Activated naive CD4-positive, alpha-beta T cell (primary cell): ENCODE data around the gene C3orf62.

ENCODE experiments used
- DNase-seq, 4 experiments: peaks; one replicate each; lab custom pipeline; 2025; lab: John Stamatoyannopoulos, UW

The C3orf62 gene

GRCh38 chr3:49276475-49277382 lies at the start of gene C3orf62:
C3orf62 (minus strand) TSS chr3:49277232; CDS start chr3:49276872, 360 bp downstream.
- DNase-seq, result peak; percentile 17 to 55 (median 40)

GRCh38 chr3:49324768-49325167 lies 47.7 kb upstream of the C3orf62 start:
- DNase-seq, result no peak

- DNase-seq, result no peak
Observed at GRCh38 chr3:49316696-49317457, 39.8 kb upstream of the C3orf62 start.

- no peak for DNase-seq
Observed at GRCh38 chr3:49313896-49314688, 37.1 kb upstream of the C3orf62 start.

- no peak for DNase-seq
Observed at GRCh38 chr3:49311283-49311682, 34.3 kb upstream of the C3orf62 start.

GRCh38 chr3:49310677-49311076 lies 33.6 kb upstream of the C3orf62 start:
- DNase-seq, result no peak

- no peak for DNase-seq
Observed at GRCh38 chr3:49305608-49306007, 28.6 kb upstream of the C3orf62 start.

GRCh38 chr3:49302613-49303012 lies 25.6 kb upstream of the C3orf62 start:
- DNase-seq, result no peak

- no peak for DNase-seq
Observed at GRCh38 chr3:49300595-49300994, 23.6 kb upstream of the C3orf62 start.

- no peak for DNase-seq
Observed at GRCh38 chr3:49298511-49298910, 21.5 kb upstream of the C3orf62 start.

GRCh38 chr3:49296781-49297411 lies 19.9 kb upstream of the C3orf62 start:
- no peak for DNase-seq

GRCh38 chr3:49295489-49296058 lies 18.5 kb upstream of the C3orf62 start:
- no peak for DNase-seq

- DNase-seq, result no peak
Observed at GRCh38 chr3:49294343-49294742, 17.3 kb upstream of the C3orf62 start.

- no peak for DNase-seq
Observed at GRCh38 chr3:49283997-49284396, 7.0 kb upstream of the C3orf62 start.

GRCh38 chr3:49279376-49279775 lies 2.3 kb upstream of the C3orf62 start:
- no peak for DNase-seq

- no peak for DNase-seq
Observed at GRCh38 chr3:49278548-49278947, 1.5 kb upstream of the C3orf62 start.

GRCh38 chr3:49277383-49277775 lies 347 bp upstream of the C3orf62 start:
- DNase-seq, result no peak

GRCh38 chr3:49273825-49274532 lies 3.1 kb downstream of the C3orf62 start:
- no peak for DNase-seq

- DNase-seq, result no peak
Observed at GRCh38 chr3:49271047-49271446, 6.0 kb downstream of the C3orf62 start.

- DNase-seq, result no peak
Observed at GRCh38 chr3:49270156-49270500, 6.9 kb downstream of the C3orf62 start.
